HCT116 (cell line): ENCODE data around the gene TMEM258. TPM values are rescaled to one million over a fixed set of nuclear protein-coding genes. Genes with fewer than 3 reads are reported as not detected.

ENCODE experiments used
- ATAC-seq: fragments of 200-7000 bp; cut with Tn5 transposase; 2 replicates; pipeline ENCODE4 v1.9.1; 2020; ENCODE audit warnings: mild to moderate bottlenecking, moderate library complexity
- BruUV-seq: library from RNA; stranded (reverse); fragments of 400-500 nt; replicated peaks from 2 replicates; lab custom pipeline; 2021; lab: Mats Ljungman, UMichigan
- CTCF ChIA-PET: fragments of 300-600 bp; sonication (Branson Sonifier 250); formaldehyde crosslinking; loops from one replicate; lab custom pipeline; 2021; ENCODE audit warnings: antibody characterized with exemption; lab: Charles Lee
- POLR2A ChIA-PET: fragments of 300-600, 350-600 bp; sonication (Branson Sonifier 250); formaldehyde crosslinking; loops from one replicate; lab custom pipeline; 2021; ENCODE audit warnings: antibody characterized with exemption; lab: Charles Lee
- RAD21 ChIA-PET, 2 experiments: fragments of 300-600 bp; sonication (Branson Sonifier 250); formaldehyde crosslinking; loops; one replicate each; lab custom pipeline; 2023; ENCODE audit warnings: low total read pairs in 2 of 2; ENCODE audit not compliant: uncharacterized antibody in 2 of 2, unreplicated experiment in 2 of 2, low non-redundant PET in 1 of 2; lab: Charles Lee
- DNase-seq: peaks from one replicate; pipeline ENCODE4 v3.0.0-alpha.2; 2010; ENCODE audit warnings: low read depth, low spot score
- H2AFZ ChIP-seq: fragments of 200-600 bp; shearing (Covaris generic), sonication (generic); 2 replicates; pipeline ENCODE4 v1.6.1; 2017; ENCODE audit warnings: low read depth, mixed run types, mixed read lengths, antibody characterized with exemption, low read length; ENCODE audit not compliant: poor library complexity, severe bottlenecking
- H3K27ac ChIP-seq: 2 replicates; pipeline ENCODE4 v1.5.1; 2012; ENCODE audit warnings: low read depth, low read length
- H3K27me3 ChIP-seq: fragments of 200-600 bp; sonication (generic); 2 replicates; pipeline ENCODE4 v1.6.1; 2016; ENCODE audit warnings: mixed run types, low read length, mixed read lengths; ENCODE audit not compliant: insufficient read depth
- H3K36me3 ChIP-seq, 2 experiments: fragments of 200-500 bp in 1 of 2; fragments of 200-600 bp in 1 of 2; sonication (Bioruptor generic) in 1 of 2; sonication (generic) in 1 of 2; 2 replicates each; pipeline versions ENCODE4 v1.5.1 to v1.6.1; 2014 to 2016; ENCODE audit warnings: low read length in 2 of 2, inconsistent platforms in 1 of 2, mixed read lengths in 1 of 2, mixed run types in 1 of 2; ENCODE audit not compliant: insufficient read depth in 2 of 2, control insufficient read depth in 1 of 2
- H3K4me1 ChIP-seq, 2 experiments: fragments of 200-600 bp in 1 of 2; sonication (generic) in 1 of 2; 2 replicates each; pipeline versions ENCODE4 v1.5.1 to v1.6.1; 2012 to 2017; ENCODE audit warnings: low read length in 2 of 2, inconsistent platforms in 1 of 2, mild to moderate bottlenecking in 1 of 2, mixed read lengths in 1 of 2, mixed run types in 1 of 2, moderate library complexity in 1 of 2; ENCODE audit not compliant: insufficient read depth in 2 of 2, control insufficient read depth in 1 of 2
- H3K4me2 ChIP-seq: fragments of 200-600 bp; sonication (generic); 2 replicates; pipeline ENCODE4 v1.6.1; 2017; ENCODE audit warnings: mixed run types, low read length, mixed read lengths
- H3K4me3 ChIP-seq, 2 experiments: fragments of 200-600 bp in 1 of 2; sonication (generic) in 1 of 2; replicated peaks in 1 of 2; 2 replicates each; pipeline ENCODE4 v1.5.1; 2011 to 2016; ENCODE audit warnings: low read length in 2 of 2, control low read depth in 1 of 2, low read depth in 1 of 2, mild to moderate bottlenecking in 1 of 2, mixed read lengths in 1 of 2, mixed run types in 1 of 2
- H3K79me2 ChIP-seq: fragments of 200-600 bp; sonication (generic); 2 replicates; pipeline ENCODE4 v1.6.1; 2017; ENCODE audit warnings: mild to moderate bottlenecking, mixed run types, low read length, moderate library complexity, mixed read lengths; ENCODE audit not compliant: insufficient read depth
- H3K9ac ChIP-seq: fragments of 200-600 bp; sonication (generic); 2 replicates; pipeline ENCODE4 v1.6.1; 2016; ENCODE audit warnings: low read length, mixed read lengths
- H3K9me2 ChIP-seq: fragments of 200-600 bp; sonication (generic), shearing (Covaris generic); 2 replicates; pipeline ENCODE4 v1.6.1; 2017; ENCODE audit warnings: mixed run types, mild to moderate bottlenecking, moderate library complexity; ENCODE audit not compliant: insufficient read depth
- H3K9me3 ChIP-seq, 2 experiments: fragments of 200-500 bp in 1 of 2; fragments of 200-600 bp in 1 of 2; sonication (Bioruptor generic) in 1 of 2; sonication (generic) in 1 of 2; 2 replicates each; pipeline ENCODE4 v1.6.1; 2014 to 2017; ENCODE audit warnings: low read length in 2 of 2, mixed read lengths in 2 of 2, inconsistent platforms in 1 of 2, low read depth in 1 of 2, mild to moderate bottlenecking in 1 of 2, mixed run types in 1 of 2, moderate library complexity in 1 of 2; ENCODE audit not compliant: control insufficient read depth in 1 of 2, insufficient read depth in 1 of 2
- H4K20me1 ChIP-seq: fragments of 200-600 bp; sonication (generic), shearing (Covaris generic); 2 replicates; pipeline ENCODE4 v1.6.1; 2017; ENCODE audit warnings: mixed run types, mild to moderate bottlenecking, moderate library complexity; ENCODE audit not compliant: insufficient read depth
- CBX3 ChIP-seq: IDR thresholded peaks from 2 replicates; pipeline ENCODE4 v1.6.1; 2012; ENCODE audit warnings: low read depth
- EZH2 ChIP-seq: fragments of 200-600 bp; sonication (generic); IDR thresholded peaks from 2 replicates; pipeline ENCODE4 v1.6.1; 2017; ENCODE audit warnings: antibody characterized with exemption, mixed run types
- FOSL1 ChIP-seq: IDR thresholded peaks from 2 replicates; pipeline ENCODE4 v1.6.1; 2012; ENCODE audit warnings: low read depth
- POLR2A ChIP-seq: IDR thresholded peaks from 2 replicates; pipeline ENCODE4 v1.7.0; 2011; ENCODE audit warnings: borderline replicate concordance; ENCODE audit not compliant: insufficient read depth, insufficient read length; ENCODE audit errors: extremely low read depth
- POLR2AphosphoS5 ChIP-seq: IDR thresholded peaks from 2 replicates; pipeline ENCODE4 v1.6.1; 2011; ENCODE audit warnings: mild to moderate bottlenecking, low read depth, low read length, moderate library complexity
- RAD21 ChIP-seq: IDR thresholded peaks from 2 replicates; pipeline ENCODE4 v1.6.1; 2012; ENCODE audit warnings: low read depth, mild to moderate bottlenecking
- REST ChIP-seq: IDR thresholded peaks from 2 replicates; pipeline ENCODE4 v1.6.1; 2012; ENCODE audit warnings: low read depth
- SIN3A ChIP-seq: IDR thresholded peaks from 2 replicates; pipeline ENCODE4 v1.6.1; 2012; ENCODE audit warnings: low read depth
- SRF ChIP-seq: IDR thresholded peaks from 2 replicates; pipeline ENCODE4 v1.6.1; 2012; ENCODE audit warnings: low read depth
- TCF7L2 ChIP-seq: IDR thresholded peaks from 2 replicates; pipeline ENCODE4 v1.7.0; 2011; ENCODE audit warnings: borderline replicate concordance, inconsistent platforms; ENCODE audit not compliant: insufficient read depth, insufficient read length; ENCODE audit errors: extremely low read depth
- YY1 ChIP-seq: IDR thresholded peaks from 2 replicates; pipeline ENCODE4 v1.6.1; 2011; ENCODE audit warnings: low read length, low read depth, moderate library complexity, mild to moderate bottlenecking; ENCODE audit not compliant: insufficient replicate concordance; ENCODE audit errors: extremely low read depth
- ZFX ChIP-seq: fragments of 450-650 bp; IDR thresholded peaks from 2 replicates; pipeline ENCODE4 v1.6.1; 2017
- intact Hi-C: fragments of 100-400 bp; cut with micrococcal nuclease; formaldehyde crosslinking; loops from 2 replicates; pipeline ENCODE4 v1.10.0; 2022
- total RNA-seq: library from RNA; stranded (reverse); gene quantifications from one replicate; pipeline ENCODE4 v1.2.1, GENCODE V29; 2021; ENCODE audit not compliant: unreplicated experiment
- TF ChIP-seq, protein P1 (sequence below): IDR thresholded peaks from 2 replicates; pipeline ENCODE4 v1.6.1; 2012

TMEM258 gene
- total RNA-seq, 1 experiment from 2014 or later: 160 TPM

DNA sequence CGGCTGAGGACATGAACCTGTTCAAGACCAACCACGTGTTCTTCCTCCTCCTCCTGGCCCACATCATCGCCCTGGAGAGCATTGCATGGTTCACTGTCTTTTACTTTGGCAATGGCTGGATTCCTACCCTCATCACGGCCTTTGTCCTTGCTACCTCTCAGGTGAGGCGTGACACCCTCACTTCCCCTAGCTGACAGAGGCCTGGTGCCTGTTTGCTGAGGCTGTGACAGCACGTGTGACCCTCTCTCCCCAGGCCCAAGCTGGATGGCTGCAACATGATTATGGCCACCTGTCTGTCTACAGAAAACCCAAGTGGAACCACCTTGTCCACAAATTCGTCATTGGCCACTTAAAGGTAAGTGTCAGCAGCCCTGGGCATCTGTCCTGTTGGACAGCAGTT lies 48.0 kb upstream of the TMEM258 start (continued):
- no peak for TF ChIP-seq REST
- no peak for TF ChIP-seq TCF7L2
- TF ChIP-seq FOSL1: no peak
- no peak for TF ChIP-seq SIN3A
- no peak for TF ChIP-seq RAD21
- TF ChIP-seq EZH2: no peak
- TF ChIP-seq, all 23 proteins: peak for 0

DNA sequence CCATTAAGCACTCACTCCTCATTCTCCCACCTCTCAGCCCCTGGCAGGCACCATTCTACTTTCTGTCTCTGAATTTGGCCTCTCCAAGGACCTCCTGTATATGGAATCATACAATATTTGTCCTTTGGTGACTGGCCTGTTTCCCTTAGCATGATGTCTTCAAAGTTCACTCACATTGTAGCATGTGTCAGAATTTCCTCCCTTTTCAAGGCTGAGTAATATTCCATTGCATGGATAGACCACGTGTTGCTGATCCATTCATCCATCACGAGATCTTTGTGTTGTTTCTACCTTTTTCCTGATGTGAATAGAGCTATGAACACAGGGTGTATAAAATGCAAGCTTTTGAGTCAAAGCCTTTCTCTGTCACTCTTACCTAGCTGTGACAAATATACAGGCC lies 47.3 kb upstream of the TMEM258 start:
- no peak overlapping the region for H3K9ac ChIP-seq
- POLR2A ChIA-PET: no interaction called here
- H3K4me1 ChIP-seq: peaks cover 0 to 5% of the 10 kb centered on the region in 2 experiments; a peak in 1 of 4 replicates
- H3K4me3 ChIP-seq: no peak overlapping the region
- H3K4me2 ChIP-seq: no peak overlapping the region
- CTCF ChIA-PET: no interaction called here
- no peaks in the 10 kb centered on the region for H3K9me2 ChIP-seq
- DNase-seq: no peak
- no peak for ATAC-seq
- no peaks in the 10 kb centered on the region for H3K27me3 ChIP-seq
- H3K27ac ChIP-seq: no peak overlapping the region
- H4K20me1 ChIP-seq: no peaks in the 10 kb centered on the region
- H3K36me3 ChIP-seq: no peaks in the 10 kb centered on the region
- no peaks in the 10 kb centered on the region for H3K79me2 ChIP-seq
- H2AFZ ChIP-seq: no peak overlapping the region
- BruUV-seq: no TSS peak
- intact Hi-C loops: no loop called here
- TF ChIP-seq YY1 (no peak), SIN3A (no peak), POLR2AphosphoS5 (no peak), FOSL1 (no peak), POLR2A (no peak), ZFX (no peak), SRF (no peak), CBX3 (no peak)
- TF ChIP-seq, protein P1, sequence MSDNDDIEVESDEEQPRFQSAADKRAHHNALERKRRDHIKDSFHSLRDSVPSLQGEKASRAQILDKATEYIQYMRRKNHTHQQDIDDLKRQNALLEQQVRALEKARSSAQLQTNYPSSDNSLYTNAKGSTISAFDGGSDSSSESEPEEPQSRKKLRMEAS: no peak
- RAD21 ChIA-PET: no interaction called here
- no peaks in the 10 kb centered on the region for H3K9me3 ChIP-seq
